Aorta (tissue), 5 donors: ENCODE measurements around the gene TOM1L1. TPM values are rescaled to one million over a fixed set of nuclear protein-coding genes. Genes with fewer than 3 reads are reported as not detected.
A peak's percentile ranks its signal among the peaks of the same experiment; 100 is the strongest.

ENCODE experiments used
- ATAC-seq: fragments of 200-7000 bp; cut with Tn5 transposase; one replicate; pipeline ENCODE4 v1.9.1; 2022; ENCODE audit warnings: moderate library complexity; ENCODE audit not compliant: low FRiP score
- DNase-seq, 2 donors: peaks; one replicate each; pipeline ENCODE4 v3.0.0-alpha.2; 2020
- H3K27ac ChIP-seq, 2 donors: one replicate each; pipeline ENCODE4 v1.5.1; 2013; ENCODE audit warnings: low read length in 2 of 2, mild to moderate bottlenecking in 2 of 2, moderate library complexity in 2 of 2, control low read depth in 1 of 2, inconsistent platforms in 1 of 2, low read depth in 1 of 2
- H3K27me3 ChIP-seq, 2 donors: one replicate each; pipeline ENCODE4 v1.6.1; 2013; ENCODE audit warnings: control low read depth in 1 of 2, low read length in 1 of 2, mild to moderate bottlenecking in 1 of 2, moderate library complexity in 1 of 2; ENCODE audit not compliant: insufficient read depth in 2 of 2, control insufficient read depth in 1 of 2
- H3K36me3 ChIP-seq, 2 donors: one replicate each; pipeline ENCODE4 v1.6.1; 2013; ENCODE audit warnings: control low read depth in 1 of 2, low read length in 1 of 2, mild to moderate bottlenecking in 1 of 2; ENCODE audit not compliant: insufficient read depth in 2 of 2, control insufficient read depth in 1 of 2
- H3K4me1 ChIP-seq, 2 donors: one replicate each; pipeline ENCODE4 v1.6.1; 2013; ENCODE audit warnings: low read length in 2 of 2, control low read depth in 1 of 2, mild to moderate bottlenecking in 1 of 2, moderate library complexity in 1 of 2; ENCODE audit not compliant: insufficient read depth in 2 of 2, control insufficient read depth in 1 of 2
- H3K4me3 ChIP-seq, 2 donors: one replicate each; pipeline ENCODE4 v1.5.1; 2013; ENCODE audit warnings: low read length in 2 of 2, control low read depth in 1 of 2, mild to moderate bottlenecking in 1 of 2
- H3K9me3 ChIP-seq: one replicate; pipeline ENCODE4 v1.6.1; 2013; ENCODE audit warnings: mild to moderate bottlenecking, low read length; ENCODE audit not compliant: control insufficient read depth
- WGBS, 2 donors: extraction: QIAGEN DNeasy Blood & Tissue Kit; methylation state at CpG; one replicate each; pipeline ENCODE4 v1.1.7; 2013; 5-methylcytosine and 5-hydroxymethylcytosine counted together
- intact Hi-C, 2 donors: fragments of 100-400 bp; cut with DNase I; formaldehyde crosslinking; loops; one replicate each; pipeline versions ENCODE4 v1.14.2 to v1.15.0; 2022
- polyA plus RNA-seq, 2 donors: library from polyadenylated mRNA; stranded (reverse); fragments of 200-250 nt; gene quantifications; one replicate each; pipeline ENCODE4 v1.2.3, GENCODE V29; 2013
- total RNA-seq, 2 donors: library from RNA; stranded (reverse); fragmentation: NEBNext Ultra II Directional; extraction: Animal tissue kit (Norgen Biotek cat#: 25700); gene quantifications; one replicate each; pipeline ENCODE4 v1.2.1, GENCODE V29; 2021
- donor health status: healthy with polysubstance abuse.
- donor health status: Bipolar disorder and iron deficiency.
- donor health status: DM: no; HTN: no; CAD: no.
- donor health status: DM: no; HTN: no; CAD: no.
- donor health status: DM: yes; HTN: yes; CAD: no.

Gene TOM1L1
- total and polyA plus RNA-seq, 4 donors, result 23.2 to 47.5 (median 35.1) TPM

DNA sequence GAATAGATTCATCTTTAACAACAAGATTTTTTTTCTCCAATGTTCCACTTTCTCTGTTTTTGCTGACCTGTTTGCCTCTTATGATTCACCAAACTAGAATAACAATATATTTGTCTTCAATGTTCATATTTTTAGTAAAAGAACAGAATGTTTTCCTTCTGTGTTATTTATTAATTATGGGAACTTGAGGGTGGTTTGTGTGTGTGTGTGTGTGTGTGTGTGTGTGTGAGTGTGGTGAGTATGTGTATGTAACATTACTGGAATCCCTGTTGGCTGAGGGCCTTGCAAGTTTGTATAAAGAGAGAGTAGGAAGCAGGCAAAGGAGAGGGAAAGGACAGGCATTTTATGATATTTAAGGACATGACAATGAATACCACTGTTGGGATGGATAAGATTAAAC, 81.7 kb downstream of the TOM1L1 start:
- no peak overlapping the region for H3K4me3 ChIP-seq

DNA sequence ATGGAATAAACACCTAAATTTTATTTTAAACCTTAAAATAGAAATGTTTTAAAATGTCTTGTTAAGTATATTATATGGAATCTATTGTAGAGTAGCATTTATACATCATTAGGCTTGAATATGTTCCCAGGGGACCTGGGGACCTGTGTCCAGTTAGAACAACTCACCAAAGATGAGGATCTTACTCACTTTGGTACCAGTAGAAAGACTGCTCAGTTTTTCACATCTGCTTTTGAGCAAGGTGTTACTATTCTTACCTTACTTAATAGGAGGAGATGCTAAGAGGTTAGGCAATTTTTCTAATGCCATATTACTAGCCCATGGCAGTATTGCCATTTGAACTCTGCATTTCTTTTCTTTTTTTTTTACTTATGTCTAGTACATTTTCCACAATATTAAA, 82.6 kb downstream of the TOM1L1 start:
- peaks cover 0 to 2% of the 10 kb centered on the region in 2 donors for H3K4me1 ChIP-seq
- intact Hi-C loops, result no loop called here
- H3K4me3 ChIP-seq, result no peak overlapping the region
- peak overlapping the region in 1 of 2 donors; percentile 63 for H3K27ac ChIP-seq
- peaks cover 4% of the 10 kb centered on the region for H3K9me3 ChIP-seq
- no peaks in the 10 kb centered on the region for H3K27me3 ChIP-seq
- DNase-seq, result no peak
- H3K36me3 ChIP-seq, result peaks cover 0 to 2% of the 10 kb centered on the region in 2 donors
- ATAC-seq, result no peak

More for the DNA sequence above, 81.7 kb downstream of the TOM1L1 start:
- intact Hi-C loops, result no loop called here
- ATAC-seq (no peak), DNase-seq (no peak)
- H3K36me3 ChIP-seq, result peaks cover 0 to 2% of the 10 kb centered on the region in 2 donors
- no peaks in the 10 kb centered on the region for H3K27me3 ChIP-seq
- H3K27ac ChIP-seq, result no peak overlapping the region
- H3K4me1 ChIP-seq, result peaks cover 0 to 2% of the 10 kb centered on the region in 2 donors
- peaks cover 4% of the 10 kb centered on the region for H3K9me3 ChIP-seq

DNA sequence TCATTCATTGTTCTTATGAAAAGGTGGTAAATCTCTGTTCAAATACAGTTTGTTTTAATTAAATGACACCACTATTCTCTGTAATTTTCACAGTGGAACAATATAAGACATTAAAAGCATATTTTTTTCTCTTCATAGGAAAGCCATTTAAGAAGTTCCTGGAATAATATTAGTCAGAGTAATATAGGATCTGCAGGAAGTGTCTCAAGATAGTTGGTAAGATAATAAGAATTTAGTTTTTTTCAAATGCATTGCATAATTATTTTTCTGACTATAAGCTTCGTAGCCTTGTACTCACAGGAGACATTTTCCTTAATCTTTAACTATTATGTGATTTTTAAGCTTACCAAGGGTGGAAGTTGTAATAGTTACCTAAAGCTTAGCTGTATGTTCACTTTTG, 84.8 kb downstream of the TOM1L1 start:
- intact Hi-C loops, result no loop called here
- Histone ChIP-seq H3K27me3 (no peaks in the 10 kb centered on the region), H3K36me3 (peaks cover 0 to 2% of the 10 kb centered on the region in 2 donors), H3K9me3 (peaks cover 2% of the 10 kb centered on the region), H3K4me1 (peaks cover 0 to 2% of the 10 kb centered on the region in 2 donors), H3K27ac (no peak overlapping the region), H3K4me3 (no peak overlapping the region)
- DNase-seq, result no peak
- ATAC-seq, result no peak
- 91 to 94% methylated on average over 1 of the region's 1 CpG for WGBS, 2 donors

DNA sequence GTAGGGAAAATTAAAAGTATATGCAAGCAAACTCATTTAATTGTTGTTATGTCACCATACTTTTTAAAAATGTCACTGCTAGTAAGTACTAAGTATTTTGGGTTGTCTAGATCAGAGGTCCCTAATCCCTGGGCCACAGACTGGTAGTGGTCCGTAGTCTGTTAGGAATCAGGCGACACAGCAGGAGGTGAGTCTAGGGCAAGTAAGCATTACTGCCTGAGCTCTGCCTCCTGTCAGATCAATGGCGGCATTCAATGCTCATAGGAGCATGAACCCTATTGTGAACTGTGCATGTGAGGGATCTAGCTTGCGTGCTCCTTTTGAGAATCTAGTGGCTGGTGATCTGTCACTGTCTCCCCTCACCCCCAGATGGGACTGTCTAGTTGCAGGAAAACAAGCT, 89.5 kb downstream of the TOM1L1 start:
- Histone ChIP-seq H3K36me3 (peaks cover 0 to 2% of the 10 kb centered on the region in 2 donors), H3K27ac (no peak overlapping the region), H3K4me1 (no peaks in the 10 kb centered on the region), H3K27me3 (no peaks in the 10 kb centered on the region), H3K4me3 (no peak overlapping the region), H3K9me3 (no peaks in the 10 kb centered on the region)
- WGBS, 2 donors, result 96% methylated on average over 4 of the region's 4 CpGs
- no peak for DNase-seq
- intact Hi-C loops, result loop anchor here in 1 of 2 donors (5.0 kb wide), 2 partner anchors 307 to 357 kb away; no protein-coding TSS in a partner anchor
- no peak for ATAC-seq

DNA sequence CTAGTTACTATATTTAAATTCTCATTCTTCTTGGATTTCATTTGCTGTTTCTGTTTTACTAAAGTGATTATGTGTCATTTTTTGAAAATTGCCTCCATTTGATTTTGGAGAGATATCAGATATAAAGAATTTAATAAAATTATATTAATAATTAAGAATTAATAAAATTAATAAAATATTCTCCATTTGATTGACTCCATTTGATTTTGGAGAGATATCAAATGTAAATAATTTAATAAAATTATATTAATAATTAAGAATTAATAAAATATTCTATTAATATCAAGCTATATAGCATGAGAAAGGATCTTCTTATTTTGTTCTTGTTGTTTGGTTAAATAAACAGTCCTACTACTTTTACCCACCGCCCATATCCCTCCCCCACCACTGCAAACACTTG, 90.9 kb downstream of the TOM1L1 start:
- no peaks in the 10 kb centered on the region for H3K27me3 ChIP-seq
- no peak overlapping the region for H3K27ac ChIP-seq
- DNase-seq, result no peak
- WGBS, 2 donors, result 84 to 96% methylated on average over 1 of the region's 1 CpG
- intact Hi-C loops, result loop anchor here in 1 of 2 donors (5.0 kb wide), 2 partner anchors 306 to 356 kb away; no protein-coding TSS in a partner anchor
- no peaks in the 10 kb centered on the region for H3K4me1 ChIP-seq
- no peaks in the 10 kb centered on the region for H3K9me3 ChIP-seq
- H3K4me3 ChIP-seq, result no peak overlapping the region
- ATAC-seq, result no peak
- H3K36me3 ChIP-seq, result no peaks in the 10 kb centered on the region

DNA sequence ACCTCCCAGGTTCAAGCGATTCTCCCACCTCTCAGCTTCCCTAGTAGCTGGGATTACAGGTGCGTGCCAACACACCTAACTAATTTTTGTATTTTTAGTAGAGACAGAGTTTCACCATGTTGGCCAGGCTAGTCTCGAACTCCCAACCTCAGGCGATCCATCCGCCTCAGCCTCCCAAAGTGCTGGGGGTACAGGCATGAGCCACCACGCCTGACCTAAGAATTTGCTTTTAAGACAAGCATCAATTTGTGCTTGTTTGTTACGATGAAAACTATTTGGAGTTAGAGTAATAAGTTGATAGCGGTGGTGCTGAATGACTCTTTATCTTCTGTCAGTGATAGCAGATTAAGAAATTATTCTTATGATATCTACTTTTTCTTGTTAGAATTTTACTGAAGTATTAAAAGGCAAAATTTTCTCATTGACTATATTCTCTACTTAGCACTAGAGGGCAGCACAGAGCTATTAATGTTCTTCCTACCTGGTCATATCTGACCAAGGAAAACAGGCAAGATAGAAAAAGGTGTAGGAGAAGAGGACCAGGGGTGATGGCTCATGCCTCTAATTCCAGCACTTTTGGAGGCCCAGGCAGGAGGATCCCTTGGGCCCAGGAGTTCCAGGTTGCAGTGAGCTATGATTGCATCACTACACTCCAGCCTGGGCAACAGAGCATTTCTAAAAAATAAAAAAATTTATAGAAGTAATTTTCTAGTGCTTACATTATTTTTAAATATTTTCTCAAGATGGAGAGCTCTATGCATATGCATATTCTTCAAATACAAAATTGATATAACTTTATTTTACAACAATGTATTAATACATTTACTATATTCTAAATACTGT, 92.4 kb downstream of the TOM1L1 start:
- no peak for DNase-seq
- Histone ChIP-seq H3K4me3 (no peak overlapping the region), H3K36me3 (no peaks in the 10 kb centered on the region), H3K27ac (no peak overlapping the region), H3K27me3 (no peaks in the 10 kb centered on the region), H3K4me1 (no peaks in the 10 kb centered on the region), H3K9me3 (no peaks in the 10 kb centered on the region)
- no peak for ATAC-seq
- intact Hi-C loops, result loop anchor here in 1 of 2 donors (5.0 kb wide), 2 partner anchors 304 to 354 kb away; no protein-coding TSS in a partner anchor
- WGBS, 2 donors, result 80 to 83% methylated on average over 8 of the region's 8 CpGs

DNA sequence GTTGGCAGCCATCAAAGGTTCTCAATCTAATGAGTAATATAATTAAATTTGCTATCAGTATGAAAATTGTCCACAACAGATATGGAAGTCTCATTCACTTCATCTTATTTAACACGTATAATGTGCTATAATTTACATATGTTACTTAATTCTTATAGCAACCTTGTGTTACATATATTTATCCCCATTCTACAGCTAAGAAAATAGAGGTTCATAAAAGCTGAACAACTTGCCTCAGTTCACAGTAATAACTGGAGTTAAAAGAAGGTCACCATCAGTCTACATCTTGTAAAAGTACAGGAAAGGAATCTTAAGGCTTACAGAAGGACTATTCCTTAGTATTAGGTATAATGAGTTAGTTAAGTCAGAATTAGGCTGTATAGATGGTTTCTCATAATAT, 95.8 kb downstream of the TOM1L1 start:
- ATAC-seq (no peak), DNase-seq (no peak)
- intact Hi-C loops, result loop anchor here (5.0 kb wide), 2 partner anchors 351 to 361 kb away; no protein-coding TSS in a partner anchor
- Histone ChIP-seq H3K27me3 (no peaks in the 10 kb centered on the region), H3K9me3 (no peaks in the 10 kb centered on the region), H3K36me3 (no peaks in the 10 kb centered on the region), H3K4me1 (no peaks in the 10 kb centered on the region), H3K4me3 (no peak overlapping the region), H3K27ac (no peak overlapping the region)
- WGBS, 2 donors, result 93 to 95% methylated on average over 1 of the region's 1 CpG

DNA sequence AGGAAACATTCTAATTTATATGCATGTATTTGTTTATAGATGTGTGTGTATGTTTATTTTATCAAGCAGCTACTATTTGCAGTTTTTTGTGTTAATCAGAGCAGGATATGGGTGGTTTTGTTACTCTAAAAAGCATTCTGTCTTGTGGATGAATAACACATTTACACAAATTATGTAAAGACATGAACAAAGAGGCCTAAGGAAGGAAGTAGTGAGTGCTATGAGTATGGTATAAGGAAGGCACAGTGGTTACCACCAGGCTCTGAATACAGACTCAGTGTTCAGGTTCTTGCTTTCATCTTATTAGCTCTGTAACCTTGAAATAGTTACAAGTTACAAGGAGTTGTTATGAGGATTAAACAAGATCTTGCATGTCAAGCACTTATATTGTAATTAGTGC, 101.8 kb downstream of the TOM1L1 start:
- no peak for ATAC-seq

DNA sequence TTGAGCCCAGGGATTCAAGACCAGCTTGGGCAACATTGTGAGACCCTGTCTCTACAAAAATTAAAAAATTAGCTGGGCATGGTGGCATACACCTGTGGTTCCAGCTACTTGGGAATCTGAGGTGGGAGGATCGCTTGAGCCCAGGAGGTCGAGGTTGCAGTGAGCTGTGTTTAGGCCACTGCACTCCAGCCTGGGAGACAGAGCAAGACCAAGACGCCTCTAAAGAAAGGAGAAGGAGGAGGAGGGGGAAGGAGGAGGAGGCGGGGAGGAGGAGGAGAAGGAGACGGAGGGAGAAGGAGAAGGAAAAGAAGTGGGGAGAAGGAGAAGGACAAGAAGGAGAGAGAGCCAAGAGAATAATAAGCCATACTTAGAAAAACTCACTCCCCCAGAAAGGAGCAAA, 103.8 kb downstream of the TOM1L1 start:
- WGBS, 2 donors, result 84 to 88% methylated on average over 5 of the region's 5 CpGs
- Histone ChIP-seq H3K4me3 (no peak overlapping the region), H3K9me3 (no peaks in the 10 kb centered on the region), H3K27me3 (no peaks in the 10 kb centered on the region), H3K27ac (no peak overlapping the region), H3K36me3 (peaks cover 0 to 2% of the 10 kb centered on the region in 2 donors), H3K4me1 (no peaks in the 10 kb centered on the region)
- no peak for DNase-seq
- intact Hi-C loops, result loop anchor here in 1 of 2 donors (10.0 kb wide), 1 partner anchor 60 kb away; no protein-coding TSS in a partner anchor
- no peak for ATAC-seq

More for the DNA sequence above, 101.8 kb downstream of the TOM1L1 start:
- Histone ChIP-seq H3K4me1 (no peaks in the 10 kb centered on the region), H3K27ac (no peak overlapping the region), H3K9me3 (no peaks in the 10 kb centered on the region), H3K4me3 (no peak overlapping the region), H3K36me3 (no peaks in the 10 kb centered on the region), H3K27me3 (no peaks in the 10 kb centered on the region)
- DNase-seq, result no peak
- intact Hi-C loops, result loop anchor here in 1 of 2 donors (10.0 kb wide), 1 partner anchor 62 kb away; no protein-coding TSS in a partner anchor
